Measurements from ENCODE around the gene CGAS. TPM values are rescaled to one million over a fixed set of nuclear protein-coding genes. Genes with fewer than 3 reads are reported as not detected.
A peak's percentile ranks its signal among the peaks of the same experiment; 100 is the strongest.

The CGAS gene
- total RNA-seq, 4 donors from 2014 or later: 3.0 to 15.4 (median 10.1) TPM

DNA sequence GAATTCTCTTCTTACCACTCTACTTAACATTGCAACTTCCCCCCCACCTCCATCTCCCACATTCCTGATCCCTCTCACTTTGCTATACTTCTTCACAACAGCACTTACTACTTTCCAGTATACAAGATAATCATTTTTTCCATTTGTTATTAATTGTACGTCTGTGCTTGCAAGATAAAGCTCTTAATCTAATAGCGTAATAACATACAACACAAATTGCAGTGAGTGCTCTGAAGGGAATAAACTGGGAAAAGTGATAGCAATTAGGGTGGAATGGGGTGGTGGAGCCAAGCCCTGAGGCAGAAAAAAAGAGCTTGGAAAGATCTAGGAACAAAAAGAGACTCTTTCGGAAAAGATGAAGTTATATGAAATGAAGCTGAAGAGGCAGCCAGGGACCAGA is 8.5 kb downstream of the CGAS start:
- H3K9me3 ChIP-seq: no peaks in the 10 kb centered on the region
- intact Hi-C loops (cut with DNase I): no loop called here
- H3K27ac ChIP-seq: no peak overlapping the region
- H3K27me3 ChIP-seq: no peaks in the 10 kb centered on the region
- 94% methylated on average over 3 of the region's 3 CpGs for WGBS, 2 donors
- no peak for DNase-seq
- TF ChIP-seq, protein P1, sequence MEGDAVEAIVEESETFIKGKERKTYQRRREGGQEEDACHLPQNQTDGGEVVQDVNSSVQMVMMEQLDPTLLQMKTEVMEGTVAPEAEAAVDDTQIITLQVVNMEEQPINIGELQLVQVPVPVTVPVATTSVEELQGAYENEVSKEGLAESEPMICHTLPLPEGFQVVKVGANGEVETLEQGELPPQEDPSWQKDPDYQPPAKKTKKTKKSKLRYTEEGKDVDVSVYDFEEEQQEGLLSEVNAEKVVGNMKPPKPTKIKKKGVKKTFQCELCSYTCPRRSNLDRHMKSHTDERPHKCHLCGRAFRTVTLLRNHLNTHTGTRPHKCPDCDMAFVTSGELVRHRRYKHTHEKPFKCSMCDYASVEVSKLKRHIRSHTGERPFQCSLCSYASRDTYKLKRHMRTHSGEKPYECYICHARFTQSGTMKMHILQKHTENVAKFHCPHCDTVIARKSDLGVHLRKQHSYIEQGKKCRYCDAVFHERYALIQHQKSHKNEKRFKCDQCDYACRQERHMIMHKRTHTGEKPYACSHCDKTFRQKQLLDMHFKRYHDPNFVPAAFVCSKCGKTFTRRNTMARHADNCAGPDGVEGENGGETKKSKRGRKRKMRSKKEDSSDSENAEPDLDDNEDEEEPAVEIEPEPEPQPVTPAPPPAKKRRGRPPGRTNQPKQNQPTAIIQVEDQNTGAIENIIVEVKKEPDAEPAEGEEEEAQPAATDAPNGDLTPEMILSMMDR (IDR thresholded peaks at IDR 0.05): no peak
- TF ChIP-seq POLR2A (IDR thresholded peaks at IDR 0.05): no peak
- H3K4me3 ChIP-seq: no peak overlapping the region
- no peaks in the 10 kb centered on the region for H3K4me1 ChIP-seq
- peaks cover 0 to 58% (median 19%) of the 10 kb centered on the region in 3 donors for H3K36me3 ChIP-seq

DNA sequence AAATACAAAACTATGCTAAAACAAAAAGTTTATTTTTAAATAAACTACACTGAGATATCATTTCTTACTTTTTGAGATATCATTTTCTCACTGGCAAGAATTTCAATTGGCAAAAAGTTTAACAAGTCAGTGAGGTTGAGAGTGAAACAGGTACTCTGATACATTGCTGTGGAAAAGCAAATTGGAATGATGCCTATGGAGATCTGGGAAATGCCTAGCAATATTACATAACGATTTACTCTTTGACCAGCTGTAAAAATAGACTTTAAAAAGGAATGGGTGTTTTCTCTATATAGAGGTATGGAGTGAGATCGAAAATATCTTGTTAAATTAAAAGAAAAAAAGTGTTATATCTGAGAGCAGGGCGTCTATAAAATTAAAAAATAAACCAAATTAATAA is 16.9 kb downstream of the CGAS start:
- H3K27me3 ChIP-seq: no peaks in the 10 kb centered on the region
- DNase-seq: no peak
- intact Hi-C loops (cut with DNase I): no loop called here
- H3K4me3 ChIP-seq: no peak overlapping the region
- 87 to 94% methylated on average over 3 of the region's 3 CpGs for WGBS, 2 donors
- H3K36me3 ChIP-seq: peaks cover 0 to 98% (median 8%) of the 10 kb centered on the region in 3 donors
- no peaks in the 10 kb centered on the region for H3K4me1 ChIP-seq
- H3K27ac ChIP-seq: no peak overlapping the region
- TF ChIP-seq POLR2A (IDR thresholded peaks at IDR 0.05): no peak
- TF ChIP-seq, protein P1 (IDR thresholded peaks at IDR 0.05): no peak
- no peaks in the 10 kb centered on the region for H3K9me3 ChIP-seq

GRCh38 chr6:73421534-73421933 is 30.6 kb downstream of the CGAS start:
- no peak for DNase-seq
- H3K4me3 ChIP-seq: no peak overlapping the region
- H3K36me3 ChIP-seq: peaks cover 0 to 46% (median 10%) of the 10 kb centered on the region in 3 donors
- H3K27ac ChIP-seq: peak overlapping the region in 1 of 4 donors; percentile 14
- no peaks in the 10 kb centered on the region for H3K27me3 ChIP-seq
- H3K4me1 ChIP-seq: no peaks in the 10 kb centered on the region
- intact Hi-C loops (cut with DNase I): no loop called here
- 83 to 86% methylated on average over 2 of the region's 2 CpGs for WGBS, 2 donors
- TF ChIP-seq, protein P1 (IDR thresholded peaks at IDR 0.05): no peak
- TF ChIP-seq POLR2A (IDR thresholded peaks at IDR 0.05): no peak
- H3K9me3 ChIP-seq: no peaks in the 10 kb centered on the region

GRCh38 chr6:73418081-73418741 is 33.9 kb downstream of the CGAS start:
- Histone ChIP-seq H3K9me3 (no peaks in the 10 kb centered on the region), H3K27ac (no peak overlapping the region), H3K27me3 (no peaks in the 10 kb centered on the region), H3K4me1 (no peaks in the 10 kb centered on the region), H3K4me3 (no peak overlapping the region), H3K36me3 (peaks cover 0 to 25% (median 6%) of the 10 kb centered on the region in 3 donors)
- TF ChIP-seq, protein P1 (IDR thresholded peaks at IDR 0.05): no peak
- no peak for TF ChIP-seq POLR2A (IDR thresholded peaks at IDR 0.05)
- WGBS, 2 donors: 88 to 90% methylated on average over 11 of the region's 11 CpGs
- DNase-seq: no peak
- intact Hi-C loops (cut with DNase I): no loop called here

GRCh38 chr6:73413102-73413501 is 39.0 kb downstream of the CGAS start:
- Histone ChIP-seq H3K9me3 (no peaks in the 10 kb centered on the region), H3K4me1 (no peaks in the 10 kb centered on the region), H3K27ac (no peak overlapping the region), H3K36me3 (peaks cover 0 to 8% (median 0%) of the 10 kb centered on the region in 3 donors), H3K4me3 (no peak overlapping the region), H3K27me3 (no peaks in the 10 kb centered on the region)
- TF ChIP-seq, protein P1 (IDR thresholded peaks at IDR 0.05): no peak
- no peak for TF ChIP-seq POLR2A (IDR thresholded peaks at IDR 0.05)
- intact Hi-C loops (cut with DNase I): no loop called here
- DNase-seq: no peak
- 71 to 81% methylated on average over 3 of the region's 3 CpGs for WGBS, 2 donors

All from esophagus squamous epithelium (tissue), 5 donors.